Astrocyte of the cerebellum (primary cell): ENCODE results near the gene SERPINE2.

Experiments
- DNase-seq: peaks from one replicate; pipeline ENCODE4 v3.0.0-alpha.2; 2011; ENCODE audit warnings: low read depth
- H3K4me3 ChIP-seq: 2 replicates; pipeline ENCODE4 v1.5.1; 2011; ENCODE audit warnings: mild to moderate bottlenecking, low read depth, low read length, moderate library complexity
- in situ Hi-C: cut with HindIII; loops from 2 replicates; pipeline ENCODE4 v1.10.0; 2017; ENCODE audit warnings: low sequenced_read_pairs
- TF ChIP-seq, protein P1 (sequence below): IDR thresholded peaks from 2 replicates; pipeline ENCODE4 v1.5.1; 2012; ENCODE audit warnings: low read length, low read depth, moderate library complexity, mild to moderate bottlenecking; ENCODE audit errors: missing control alignments

Gene SERPINE2

DNA sequence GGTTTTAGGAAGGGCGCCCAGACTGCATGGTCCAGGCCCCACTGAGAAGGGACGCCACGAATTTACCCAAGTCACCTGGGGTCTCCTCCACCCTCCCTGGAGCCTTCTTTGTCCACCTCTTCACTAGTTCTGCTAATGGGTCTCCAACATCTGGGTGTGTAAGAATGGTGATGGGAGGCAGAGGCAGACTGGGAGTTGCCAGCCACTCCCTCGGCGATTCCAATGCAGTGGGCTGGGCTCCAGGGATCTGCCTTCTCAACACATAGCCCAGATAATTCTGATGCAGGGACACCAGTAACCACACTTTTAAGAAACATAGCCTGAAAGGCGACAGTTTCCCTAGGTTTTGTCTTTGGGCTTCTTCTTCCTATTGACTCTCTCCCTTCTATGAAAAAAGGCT lies 42.7 kb downstream of the SERPINE2 start:
- TF ChIP-seq, protein P1, sequence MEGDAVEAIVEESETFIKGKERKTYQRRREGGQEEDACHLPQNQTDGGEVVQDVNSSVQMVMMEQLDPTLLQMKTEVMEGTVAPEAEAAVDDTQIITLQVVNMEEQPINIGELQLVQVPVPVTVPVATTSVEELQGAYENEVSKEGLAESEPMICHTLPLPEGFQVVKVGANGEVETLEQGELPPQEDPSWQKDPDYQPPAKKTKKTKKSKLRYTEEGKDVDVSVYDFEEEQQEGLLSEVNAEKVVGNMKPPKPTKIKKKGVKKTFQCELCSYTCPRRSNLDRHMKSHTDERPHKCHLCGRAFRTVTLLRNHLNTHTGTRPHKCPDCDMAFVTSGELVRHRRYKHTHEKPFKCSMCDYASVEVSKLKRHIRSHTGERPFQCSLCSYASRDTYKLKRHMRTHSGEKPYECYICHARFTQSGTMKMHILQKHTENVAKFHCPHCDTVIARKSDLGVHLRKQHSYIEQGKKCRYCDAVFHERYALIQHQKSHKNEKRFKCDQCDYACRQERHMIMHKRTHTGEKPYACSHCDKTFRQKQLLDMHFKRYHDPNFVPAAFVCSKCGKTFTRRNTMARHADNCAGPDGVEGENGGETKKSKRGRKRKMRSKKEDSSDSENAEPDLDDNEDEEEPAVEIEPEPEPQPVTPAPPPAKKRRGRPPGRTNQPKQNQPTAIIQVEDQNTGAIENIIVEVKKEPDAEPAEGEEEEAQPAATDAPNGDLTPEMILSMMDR = no peak
- in situ Hi-C loops = loop anchor here (25.0 kb wide), 1 partner anchor 291 kb away; no protein-coding TSS in a partner anchor
- H3K4me3 ChIP-seq = no peak overlapping the region
- DNase-seq = no peak

DNA sequence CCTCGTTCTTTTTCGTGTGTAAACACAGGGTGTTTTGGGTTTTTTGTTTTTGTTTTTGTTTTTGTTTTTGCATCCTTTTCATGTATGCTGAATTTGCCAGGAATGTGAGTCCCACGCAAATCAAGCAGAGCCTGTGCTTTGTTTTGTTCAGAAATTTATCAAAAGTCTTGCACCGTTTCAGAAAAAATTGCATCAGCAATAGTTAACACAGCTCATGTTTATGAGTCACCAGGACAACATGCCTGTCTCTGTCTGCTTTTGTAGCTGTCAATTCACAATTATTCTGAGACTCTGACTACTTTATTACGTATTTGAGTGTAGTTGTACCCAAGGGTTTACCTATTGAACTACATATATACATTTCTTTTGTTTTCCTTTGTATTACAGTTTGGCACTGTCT lies 43.5 kb downstream of the SERPINE2 start:
- DNase-seq = no peak
- H3K4me3 ChIP-seq = no peak overlapping the region
- in situ Hi-C loops = loop anchor here (25.0 kb wide), 1 partner anchor 292 kb away; no protein-coding TSS in a partner anchor
- TF ChIP-seq, protein P1 = no peak

DNA sequence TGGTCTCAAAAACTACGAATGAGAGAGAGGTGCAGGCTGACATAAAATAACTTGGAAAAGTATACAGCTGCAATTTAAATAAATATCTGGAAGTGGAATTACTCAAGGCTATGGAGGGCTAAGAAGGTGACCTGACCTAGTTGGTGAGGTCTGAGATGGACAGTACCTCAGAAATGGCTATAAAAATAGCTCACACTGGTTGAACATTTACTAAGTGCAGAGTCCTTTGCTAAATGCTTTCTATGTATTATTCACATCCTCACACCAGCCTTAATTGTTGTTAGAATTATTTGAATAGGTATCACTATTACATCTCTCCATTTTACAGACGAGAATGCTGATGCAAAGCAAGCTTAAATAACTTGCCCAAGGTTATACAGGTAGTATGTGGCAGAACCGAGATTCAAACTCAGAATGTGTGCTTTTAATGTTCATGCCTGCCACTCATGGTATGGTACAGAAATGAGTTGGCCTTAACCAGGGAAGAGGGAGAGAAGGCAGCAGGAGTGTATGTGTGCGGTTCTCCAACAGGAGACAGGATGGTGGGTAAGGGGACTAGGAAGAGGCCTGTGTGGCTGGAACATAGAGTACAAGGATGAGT lies 44.4 kb downstream of the SERPINE2 start:
- DNase-seq = no peak
- H3K4me3 ChIP-seq = no peak overlapping the region
- in situ Hi-C loops = loop anchor here (25.0 kb wide), 1 partner anchor 293 kb away; no protein-coding TSS in a partner anchor
- TF ChIP-seq, protein P1 = no peak

DNA sequence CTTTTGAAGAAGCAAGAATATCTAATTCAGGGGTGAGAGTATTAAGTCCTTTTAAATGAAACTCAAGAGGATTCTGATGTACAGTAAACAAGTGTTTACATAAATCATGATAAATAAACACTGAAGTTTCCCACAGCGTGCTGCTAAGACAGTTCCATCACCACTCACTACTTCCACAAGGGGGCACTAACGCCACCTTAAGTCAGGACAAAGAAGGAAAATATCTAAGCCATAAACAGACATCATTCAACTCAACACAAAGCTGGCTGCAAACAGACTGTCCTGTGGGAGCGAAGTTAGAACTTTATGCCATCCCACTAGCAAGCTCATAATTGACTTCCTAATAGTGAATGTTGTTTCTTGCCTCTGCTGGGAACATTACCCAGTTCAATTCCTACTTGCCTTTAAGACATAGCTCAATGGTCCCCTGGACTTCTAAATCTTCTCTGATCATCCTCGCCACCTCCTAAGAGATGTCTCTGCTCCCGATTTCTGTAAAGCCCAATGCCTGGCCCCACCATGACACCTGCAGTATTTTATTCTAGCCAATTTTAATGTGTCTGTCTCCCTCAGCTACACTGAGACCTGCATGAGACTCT lies 45.4 kb downstream of the SERPINE2 start:
- peak; percentile 77 for DNase-seq
- TF ChIP-seq, protein P1 = peak; percentile 77
- H3K4me3 ChIP-seq = no peak overlapping the region
- in situ Hi-C loops = loop anchor here (25.0 kb wide), 1 partner anchor 294 kb away; no protein-coding TSS in a partner anchor

- in situ Hi-C loops = loop anchor here (25.0 kb wide), 1 partner anchor 296 kb away; no protein-coding TSS in a partner anchor
- no peak overlapping the region for H3K4me3 ChIP-seq
- DNase-seq = no peak
- TF ChIP-seq, protein P1 = no peak
Measured at GRCh38 chr2:223991611-223992010, 47.5 kb downstream of the SERPINE2 start.

DNA sequence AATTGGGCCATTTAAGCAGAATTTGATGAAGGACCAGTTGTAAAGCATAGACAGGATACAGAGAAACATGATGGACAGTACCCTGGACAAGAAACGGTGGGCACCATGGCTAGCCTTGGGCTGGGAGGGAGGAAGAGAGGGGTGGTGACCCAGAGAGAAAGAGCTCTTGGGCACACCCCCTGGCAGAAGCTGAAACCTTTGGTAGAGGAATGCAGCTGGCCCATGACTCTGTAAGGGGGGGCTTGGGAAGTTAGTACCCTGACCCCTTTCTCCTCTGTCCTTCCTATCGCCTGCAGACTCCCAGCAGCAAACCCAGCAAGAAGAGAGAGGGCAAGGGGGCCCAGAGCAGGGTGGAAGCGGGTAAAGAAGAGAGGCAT lies 49.2 kb downstream of the SERPINE2 start:
- no peak for DNase-seq
- TF ChIP-seq, protein P1 = no peak
- in situ Hi-C loops = loop anchor here (25.0 kb wide), 1 partner anchor 297 kb away; no protein-coding TSS in a partner anchor
- H3K4me3 ChIP-seq = no peak overlapping the region
